CD4-positive, alpha-beta T cell treated with Interleukin-21 for 1 hour (primary cell): ENCODE measurements around the gene SKP1.

Experiments
- DNase-seq: peaks from one replicate; pipeline ENCODE4 v3.0.0-alpha.2; 2020

The SKP1 gene

DNA sequence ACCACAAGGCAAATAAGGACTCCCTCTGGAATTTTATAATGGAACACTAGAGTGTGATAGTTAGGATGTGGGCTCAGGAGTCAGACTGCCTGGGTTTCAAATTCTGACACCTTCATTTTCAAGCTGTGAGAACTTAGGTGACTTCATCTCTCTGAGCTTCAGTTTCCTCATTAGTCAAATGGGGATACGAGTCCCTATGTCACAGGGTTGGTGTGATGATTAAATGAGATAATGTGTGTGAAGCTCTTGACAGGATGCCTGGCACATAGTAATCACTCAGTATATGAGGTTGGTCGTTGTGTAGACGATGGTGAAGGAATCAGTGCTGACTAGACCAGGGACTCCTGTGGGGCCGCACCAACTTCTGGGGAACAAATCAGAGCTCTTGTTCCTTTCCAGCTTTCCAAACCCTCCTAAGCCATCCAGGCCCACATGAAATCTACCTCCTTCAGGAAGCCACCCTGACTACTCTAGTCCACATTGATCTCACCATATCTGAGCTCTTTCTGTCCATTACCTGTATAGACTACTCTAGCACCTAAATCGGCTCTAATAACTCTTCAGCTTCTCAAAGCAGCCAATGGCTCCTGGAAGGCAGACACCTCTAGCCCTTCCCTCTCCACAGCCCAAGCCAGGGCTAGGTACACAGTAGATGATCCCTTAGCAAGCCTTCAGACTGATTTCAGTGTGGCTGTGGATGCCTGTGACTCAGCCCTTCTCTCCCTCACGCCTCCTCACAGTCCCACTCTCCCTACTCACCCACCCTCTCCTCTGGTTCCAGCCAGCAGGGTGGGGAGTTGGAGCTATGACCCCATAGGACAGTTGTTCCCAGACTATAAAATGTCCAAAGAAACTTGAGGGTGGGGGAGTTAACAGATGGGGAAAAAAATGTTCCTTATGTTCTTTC is 64.8 kb downstream of the SKP1 start:
- DNase-seq: peak; percentile 65

DNA sequence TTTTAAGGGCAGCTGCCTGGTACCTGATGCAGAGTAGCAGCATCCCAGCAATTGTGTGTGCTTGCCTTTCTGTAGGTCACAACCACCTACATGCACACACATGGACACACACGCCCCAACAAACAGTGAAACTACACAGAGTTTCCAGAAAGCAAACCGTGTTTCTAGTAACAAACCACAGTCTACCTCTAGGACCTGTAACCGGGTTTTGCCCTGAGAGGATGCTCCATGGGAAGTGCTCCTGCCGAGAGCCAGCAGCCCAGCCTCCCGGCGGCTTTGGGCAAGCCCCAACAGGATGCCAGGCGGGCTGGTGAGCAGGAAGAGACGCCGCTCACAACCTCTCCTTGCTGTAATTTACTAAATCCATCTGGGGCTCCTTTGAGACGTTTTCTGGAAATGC is 66.4 kb downstream of the SKP1 start:
- DNase-seq: no peak

DNA sequence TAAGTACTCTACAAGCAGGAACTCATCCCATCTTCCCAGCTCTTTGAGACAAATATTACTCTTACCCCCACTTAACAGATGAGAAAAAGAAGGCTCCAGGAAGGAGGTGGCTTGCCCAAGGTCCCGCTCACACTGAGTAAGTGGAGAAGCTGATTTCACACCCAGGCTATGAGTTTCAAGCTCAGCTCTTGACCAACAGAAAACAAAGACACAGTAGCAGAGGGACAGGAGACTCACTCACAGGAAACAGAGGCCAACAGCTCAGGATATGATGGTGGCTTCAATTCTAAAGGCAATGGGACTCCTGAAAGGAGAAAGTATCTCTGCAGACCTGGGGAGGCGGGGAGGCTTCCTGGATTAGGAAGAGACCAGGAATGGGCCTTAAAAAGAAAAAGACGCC is 69.0 kb downstream of the SKP1 start:
- DNase-seq: no peak

DNA sequence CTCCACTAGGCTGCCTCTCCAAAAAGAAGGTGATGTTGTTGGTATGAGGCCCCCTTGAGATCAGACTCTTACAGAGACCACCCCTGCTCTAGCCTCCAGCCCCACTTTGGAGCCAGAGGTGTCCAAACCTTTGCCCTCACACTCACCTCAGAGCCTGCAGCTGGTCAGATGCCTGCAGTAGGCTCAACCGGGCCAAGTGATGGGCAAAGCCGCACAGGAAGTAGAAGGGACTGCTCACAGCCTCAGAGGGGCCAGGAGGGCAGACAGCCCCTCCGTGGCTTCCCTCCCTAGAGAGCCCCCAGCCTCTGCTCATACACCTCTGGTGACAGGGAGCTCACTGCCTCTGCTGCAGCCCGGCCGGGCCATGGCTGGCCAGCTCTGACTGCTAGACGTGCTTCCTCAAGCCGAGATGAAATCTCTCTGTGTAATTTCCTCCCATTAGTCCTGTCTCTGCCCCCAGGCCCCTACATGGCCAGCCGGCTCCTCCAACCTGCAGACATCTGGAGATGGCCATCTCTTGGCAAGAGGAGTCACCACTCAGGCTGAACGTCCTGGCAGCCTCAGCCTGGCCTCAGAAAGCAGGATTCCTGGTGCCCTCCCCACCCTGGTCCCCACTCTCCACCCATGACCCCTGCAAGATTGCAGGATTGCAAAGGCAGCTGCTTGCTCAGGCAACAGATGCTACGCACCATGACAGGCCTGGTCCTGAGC is 69.6 kb downstream of the SKP1 start:
- no peak for DNase-seq

DNA sequence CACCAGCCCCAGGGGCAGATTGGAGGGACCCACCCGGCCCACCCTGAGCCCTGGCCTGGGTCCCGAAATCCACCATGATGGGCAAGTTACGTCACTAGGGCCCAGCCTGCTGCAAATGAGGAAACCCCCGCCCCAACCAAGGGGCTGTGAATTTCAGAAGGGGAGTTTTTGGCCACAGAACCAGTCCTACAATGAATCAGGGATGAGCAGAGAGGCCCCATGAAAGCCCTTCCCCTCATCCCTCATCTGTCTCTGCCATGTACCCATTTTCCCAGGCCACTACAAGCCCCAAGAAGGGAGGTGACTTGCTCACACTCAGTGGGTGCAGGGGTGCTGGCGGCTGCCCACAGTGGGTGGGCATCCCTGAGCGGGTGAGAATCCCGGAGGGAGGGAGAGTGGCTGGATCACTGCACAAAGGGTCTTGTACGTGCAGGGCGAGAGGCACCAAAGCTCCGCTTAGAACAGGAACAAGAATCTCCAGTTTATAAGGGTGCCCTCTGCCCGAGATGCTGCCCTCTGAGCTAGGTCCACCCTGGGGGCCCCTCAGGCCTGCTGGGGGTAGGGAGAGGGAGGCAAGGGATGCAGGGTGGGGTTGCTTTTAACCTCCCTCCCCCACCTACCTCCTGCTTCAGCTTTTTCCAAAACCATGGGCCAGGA is 72.6 kb downstream of the SKP1 start:
- DNase-seq: peak; percentile 51

DNA sequence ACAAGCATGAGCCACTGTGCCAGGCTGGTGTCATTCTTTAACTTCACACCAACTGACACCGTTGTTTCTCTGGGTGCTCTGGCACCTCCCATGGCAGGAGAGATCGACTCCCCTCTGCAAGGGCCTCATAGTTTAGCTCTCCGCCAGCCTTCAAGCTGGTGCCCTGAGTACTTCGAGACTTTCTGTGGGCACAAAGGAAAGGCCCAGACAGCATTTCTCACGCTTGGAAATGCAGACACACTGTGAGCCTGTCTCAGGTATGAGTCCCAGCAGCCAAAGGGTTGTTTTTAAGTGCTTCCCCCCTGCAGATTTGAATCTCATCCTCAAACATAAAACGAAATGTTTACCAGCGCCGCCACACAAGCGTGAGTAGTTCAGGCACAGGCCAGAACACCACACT is 73.4 kb downstream of the SKP1 start:
- DNase-seq: peak; percentile 47

DNA sequence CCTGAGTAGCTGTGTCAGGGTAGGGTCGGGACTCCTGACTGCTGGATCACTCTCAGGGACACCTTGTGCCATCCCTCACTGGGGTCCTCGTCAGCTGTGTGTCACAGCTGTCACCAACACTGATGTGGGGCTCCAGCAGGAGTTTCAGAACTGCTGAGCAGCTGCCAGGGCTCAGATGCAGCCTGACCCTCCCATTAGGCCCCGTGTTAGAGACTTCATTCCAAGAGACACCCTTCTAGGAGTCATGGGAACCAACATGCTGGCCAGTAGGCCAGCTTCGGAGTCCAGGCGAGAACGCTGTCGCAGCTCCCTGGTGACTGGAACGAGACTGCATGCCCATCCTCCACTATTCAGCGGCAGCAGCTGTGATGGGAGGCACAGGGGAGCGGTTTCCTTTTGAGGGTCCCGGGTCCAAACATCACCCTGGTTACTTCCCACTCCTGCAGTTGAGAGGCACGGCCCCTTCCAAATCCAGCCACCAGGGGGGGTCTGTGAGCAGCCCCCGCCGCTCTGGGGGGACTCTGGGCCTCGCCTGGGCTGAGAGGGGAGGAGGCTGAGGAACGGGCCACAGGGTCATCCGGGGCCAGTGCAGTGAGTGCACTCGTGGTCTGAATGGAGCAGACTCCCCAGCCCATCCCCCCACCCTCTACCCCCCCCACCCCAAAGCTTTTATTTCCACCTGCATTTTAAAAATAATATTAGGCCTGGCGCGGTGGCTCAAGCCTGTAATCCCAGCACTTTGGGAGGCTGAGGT is 74.9 kb downstream of the SKP1 start:
- DNase-seq: peak; percentile 79

DNA sequence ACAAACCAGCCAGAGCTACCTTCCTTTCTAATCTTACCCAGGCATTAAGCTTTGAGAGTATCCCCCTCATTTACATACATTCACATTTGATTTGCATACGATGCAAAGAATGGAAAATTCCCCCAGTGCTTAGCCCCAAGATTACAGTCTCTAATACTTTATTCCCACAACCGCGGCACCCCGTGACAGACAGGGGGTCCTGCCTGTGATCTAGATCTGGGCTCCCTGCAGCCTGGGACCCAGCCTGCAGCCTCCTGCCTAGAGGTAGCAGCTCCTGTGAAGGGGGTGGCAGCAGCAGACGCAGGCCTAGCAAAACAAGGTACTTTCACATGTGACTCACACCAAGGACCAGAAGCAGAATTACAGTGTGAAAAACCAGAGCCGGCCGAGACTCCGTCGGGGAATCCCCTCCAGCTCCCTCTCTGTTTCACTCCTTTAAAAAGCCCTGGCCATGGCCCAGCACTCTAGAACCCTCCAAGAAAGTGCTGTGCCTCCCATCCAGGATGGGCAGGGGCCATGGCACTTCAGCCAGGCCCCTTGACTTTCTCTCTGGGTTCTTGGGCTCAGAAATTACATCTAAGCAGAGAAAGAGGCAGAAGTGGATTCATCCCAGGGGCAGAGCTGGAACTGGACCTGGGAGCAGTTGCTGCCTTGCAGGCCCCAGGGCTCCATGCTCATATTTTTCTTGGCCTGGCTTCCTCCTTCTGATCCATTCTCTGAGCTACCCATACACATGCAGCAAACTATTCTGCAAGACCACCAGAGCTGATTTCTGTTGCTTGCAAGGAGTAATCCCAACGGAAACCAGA is 76.3 kb downstream of the SKP1 start:
- peak; percentile 86 for DNase-seq

DNA sequence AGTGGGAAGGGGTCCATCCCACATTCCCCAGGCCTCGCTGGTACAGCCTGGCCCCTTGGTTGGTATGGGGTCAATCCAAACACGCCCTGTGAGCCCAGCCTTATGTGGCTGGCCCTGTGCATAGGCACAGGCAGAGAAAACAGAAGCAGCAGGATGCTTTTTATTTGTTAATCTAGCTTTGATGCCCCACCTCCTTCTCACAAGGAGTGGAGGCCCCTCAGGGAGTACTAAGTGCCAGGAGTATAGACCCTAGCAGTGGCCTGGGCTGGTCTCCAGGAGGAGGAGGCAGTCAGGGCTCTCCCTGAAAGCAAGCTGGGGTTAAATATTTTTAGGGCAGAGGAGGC is 76.8 kb downstream of the SKP1 start:
- DNase-seq: no peak

DNA sequence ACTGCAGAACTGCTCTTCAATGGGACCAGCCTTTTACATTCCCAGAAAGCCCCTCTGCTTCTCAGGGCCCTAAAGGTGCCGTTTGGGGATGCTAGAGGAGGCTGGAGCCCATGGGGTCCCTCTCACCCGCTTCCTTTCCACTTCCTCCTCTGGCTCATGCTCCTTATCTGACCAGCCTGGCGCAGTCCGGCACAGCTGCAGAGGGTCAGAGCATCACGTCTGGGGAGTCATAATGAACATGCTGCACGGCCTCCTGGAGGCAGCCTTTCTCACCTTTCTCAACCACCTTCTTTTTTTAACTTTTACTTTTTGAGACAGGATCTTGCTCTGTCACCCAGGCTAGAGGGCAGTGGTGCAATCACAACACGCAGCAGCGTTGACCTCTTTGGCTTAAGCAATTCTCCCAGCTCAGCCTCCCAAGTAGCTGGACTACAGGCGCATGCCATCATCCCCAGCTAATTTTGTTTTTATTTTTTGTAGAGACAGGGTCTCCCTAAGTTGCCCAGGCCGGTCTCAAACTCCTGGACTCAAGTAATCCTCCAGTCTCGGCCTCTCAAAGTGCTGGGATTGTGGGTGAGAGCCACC is 77.4 kb downstream of the SKP1 start:
- no peak for DNase-seq
